Measurements from ENCODE around the gene MRI1.
A peak's percentile ranks its signal among the peaks of the same experiment; 100 is the strongest.

Gene MRI1

GRCh38 chr19:13731147-13731964, 33.0 kb upstream of the MRI1 start (continued):
- 0 out of 2 replicates have a peak, but pooled peaks have one; percentile 11 for TF ChIP-seq ZSCAN4 (tag by site-specific recombination; IDR thresholded peaks at IDR 0.05)
- peak; percentile 67 for TF ChIP-seq SP2 (tag by site-specific recombination; IDR thresholded peaks at IDR 0.05)
- TF ChIP-seq ZNF394 (tag by site-specific recombination; IDR thresholded peaks at IDR 0.05; ENCODE audit: borderline replicate concordance), result 0 out of 2 replicates have a peak, but pooled peaks have one; percentile 60
- peak; percentile 87 for TF ChIP-seq ZBTB1 (tag by site-specific recombination; IDR thresholded peaks at IDR 0.05)
- TF ChIP-seq ZNF138 (tag by site-specific recombination; IDR thresholded peaks at IDR 0.05; ENCODE audit: borderline replicate concordance), result no peak
- no peak for TF ChIP-seq ZNF580 (tag by site-specific recombination; IDR thresholded peaks at IDR 0.05)
- peak; percentile 67; the same call in 1 of the 2 replicates for TF ChIP-seq BCL6B (tag by site-specific recombination; IDR thresholded peaks at IDR 0.05)
- peak; percentile 47; the same call in 1 of the 2 replicates for TF ChIP-seq PRDM4 (tag by site-specific recombination; IDR thresholded peaks at IDR 0.05)
- TF ChIP-seq ZNF10 (tag by site-specific recombination; IDR thresholded peaks at IDR 0.05), result 0 out of 2 replicates have a peak, but pooled peaks have one; percentile 58
- TF ChIP-seq HOXC10 (CRISPR knock-in tag; IDR thresholded peaks at IDR 0.05), result 0 out of 2 replicates have a peak, but pooled peaks have one; percentile 43
- no peak for TF ChIP-seq ZNF776 (tag by site-specific recombination; IDR thresholded peaks at IDR 0.05; ENCODE audit: borderline replicate concordance)
- TF ChIP-seq ZNF24 (tag by site-specific recombination; IDR thresholded peaks at IDR 0.05), result peak; percentile 85
- TF ChIP-seq ZNF654 (tag by site-specific recombination; IDR thresholded peaks at IDR 0.05; ENCODE audit: low read depth), result peak; percentile 8; the same call in 1 of the 2 replicates
- TF ChIP-seq KLF9 (tag by site-specific recombination; IDR thresholded peaks at IDR 0.05; ENCODE audit: low read depth), result peak; percentile 35; the same call in 1 of the 2 replicates
- peak; percentile 87 for TF ChIP-seq ZNF362 (tag by site-specific recombination; IDR thresholded peaks at IDR 0.05)
- no peak for TF ChIP-seq ZNF48 (tag by site-specific recombination; IDR thresholded peaks at IDR 0.05)
- 0 out of 2 replicates have a peak, but pooled peaks have one; percentile 52 for TF ChIP-seq ZNF501 (tag by site-specific recombination; IDR thresholded peaks at IDR 0.05)
- peak; percentile 47; the same call in 1 of the 2 replicates for TF ChIP-seq ZBTB21 (tag by site-specific recombination; IDR thresholded peaks at IDR 0.05)
- 0 out of 2 replicates have a peak, but pooled peaks have one; percentile 30 for TF ChIP-seq ZNF561 (tag by site-specific recombination; IDR thresholded peaks at IDR 0.05; ENCODE audit: borderline replicate concordance)
- peak; percentile 77 for TF ChIP-seq ZBTB44 (tag by site-specific recombination; IDR thresholded peaks at IDR 0.05)
- TF ChIP-seq ZFP69B (tag by site-specific recombination; IDR thresholded peaks at IDR 0.05), result peak; percentile 80; the same call in 1 of the 2 replicates
- TF ChIP-seq ZXDB (tag by site-specific recombination; IDR thresholded peaks at IDR 0.05), result peak; percentile 80; the same call in 1 of the 2 replicates
- TF ChIP-seq HIC1 (tag by site-specific recombination; IDR thresholded peaks at IDR 0.05), result peak; percentile 72
- peak; percentile 33 for TF ChIP-seq ZBTB26 (tag by site-specific recombination; optimal IDR thresholded peaks at IDR 0.05)
- no peak for TF ChIP-seq ZNF239 (tag by site-specific recombination; IDR thresholded peaks at IDR 0.05)
- peak; percentile 15; the same call in 1 of the 2 replicates for TF ChIP-seq OVOL3 (tag by site-specific recombination; IDR thresholded peaks at IDR 0.05)
